OCI-LY1 (cell line): ENCODE results near the gene POLR3A.

Experiments
- EZH2 ChIP-seq: fragments of 200-600 bp; sonication (generic), shearing (Covaris generic); IDR thresholded peaks from 2 replicates; pipeline ENCODE4 v1.8.0; 2017; ENCODE audit warnings: borderline replicate concordance, mixed run types, mild to moderate bottlenecking, antibody characterized with exemption, low read length, moderate library complexity, mixed read lengths
- TF ChIP-seq, protein P1 (sequence below): fragments of 200-600 bp; sonication (generic), shearing (Covaris generic); IDR thresholded peaks from 2 replicates; pipeline ENCODE4 v1.5.1; 2017; ENCODE audit warnings: mild to moderate bottlenecking, antibody characterized with exemption, low read length, moderate library complexity, mixed read lengths

DNA sequence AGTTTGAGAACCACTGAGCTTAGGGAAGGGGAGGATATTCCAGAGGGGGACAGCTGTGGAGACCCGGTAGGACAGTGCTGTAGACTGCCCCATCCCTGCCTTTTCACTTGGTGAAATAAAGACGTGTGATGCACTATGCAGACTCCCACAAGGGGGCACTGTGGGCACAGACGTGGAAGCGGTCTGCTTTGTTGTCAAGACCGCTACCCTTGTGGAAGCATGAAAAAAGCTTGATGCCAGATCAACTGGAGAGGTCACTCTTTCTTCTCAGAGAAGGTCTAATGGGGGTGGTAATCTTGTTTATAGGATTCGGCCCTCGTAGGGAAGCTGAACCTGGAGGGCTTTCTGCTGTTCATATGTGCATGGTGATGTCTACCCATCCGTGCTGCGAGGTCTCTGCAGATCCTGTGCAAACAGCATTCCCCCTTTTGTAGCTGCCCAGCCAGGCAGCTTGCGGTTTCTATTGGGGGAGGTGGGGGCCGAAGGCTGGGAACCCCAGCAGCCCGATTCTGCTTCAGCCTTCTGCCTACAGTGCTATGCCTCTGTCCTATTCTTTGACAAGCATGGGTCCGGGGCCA, 18.1 kb upstream of the POLR3A start:
- TF ChIP-seq, protein P1, sequence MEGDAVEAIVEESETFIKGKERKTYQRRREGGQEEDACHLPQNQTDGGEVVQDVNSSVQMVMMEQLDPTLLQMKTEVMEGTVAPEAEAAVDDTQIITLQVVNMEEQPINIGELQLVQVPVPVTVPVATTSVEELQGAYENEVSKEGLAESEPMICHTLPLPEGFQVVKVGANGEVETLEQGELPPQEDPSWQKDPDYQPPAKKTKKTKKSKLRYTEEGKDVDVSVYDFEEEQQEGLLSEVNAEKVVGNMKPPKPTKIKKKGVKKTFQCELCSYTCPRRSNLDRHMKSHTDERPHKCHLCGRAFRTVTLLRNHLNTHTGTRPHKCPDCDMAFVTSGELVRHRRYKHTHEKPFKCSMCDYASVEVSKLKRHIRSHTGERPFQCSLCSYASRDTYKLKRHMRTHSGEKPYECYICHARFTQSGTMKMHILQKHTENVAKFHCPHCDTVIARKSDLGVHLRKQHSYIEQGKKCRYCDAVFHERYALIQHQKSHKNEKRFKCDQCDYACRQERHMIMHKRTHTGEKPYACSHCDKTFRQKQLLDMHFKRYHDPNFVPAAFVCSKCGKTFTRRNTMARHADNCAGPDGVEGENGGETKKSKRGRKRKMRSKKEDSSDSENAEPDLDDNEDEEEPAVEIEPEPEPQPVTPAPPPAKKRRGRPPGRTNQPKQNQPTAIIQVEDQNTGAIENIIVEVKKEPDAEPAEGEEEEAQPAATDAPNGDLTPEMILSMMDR = peak; percentile 87
- TF ChIP-seq EZH2 = no peak
